ENCODE measurements around the gene HSF2BP. TPM values are rescaled to one million over a fixed set of nuclear protein-coding genes. Genes with fewer than 3 reads are reported as not detected.
"Not testable (repeated sequence)": the region's sequence is repeated elsewhere in the genome, so short reads cannot be mapped to it uniquely, and the experiment has no call there.

Gene HSF2BP
- total and polyA plus RNA-seq, 2 donors (not counting 1 experiment from before 2014, with no cell fraction given): 0.49 TPM

- DNase-seq; H3K27ac ChIP-seq (ENCODE audit: low read length in 2 of 2); H3K4me2 ChIP-seq (replicated peaks; ENCODE audit: low read depth, low read length, poor library complexity, severe bottlenecking); H3K27me3 Mint-ChIP-seq; H3K27ac Mint-ChIP-seq; H3K9ac ChIP-seq (ENCODE audit: low read length); H2AFZ ChIP-seq (ENCODE audit: insufficient read depth, low read depth, low read length, poor library complexity, severe bottlenecking); H3K4me1 ChIP-seq (ENCODE audit: control insufficient read depth in 2 of 2, insufficient read depth in 2 of 2, low read length in 2 of 2); POLR2A ChIA-PET; intact Hi-C loops (cut with micrococcal nuclease); H3K4me1 Mint-ChIP-seq; H3K9me3 Mint-ChIP-seq (ENCODE audit: insufficient read depth); H3K79me2 ChIP-seq (ENCODE audit: control insufficient read depth, insufficient read depth, low read length); H3K27me3 ChIP-seq (replicated peaks in 1 of 4; ENCODE audit: control extremely low read depth in 1 of 4, control insufficient read depth in 3 of 4, insufficient read depth in 4 of 4, low read length in 3 of 4); CTCF ChIA-PET; H3K4me3 ChIP-seq (ENCODE audit: control extremely low read depth in 1 of 5, extremely low read depth in 1 of 5, insufficient read depth in 1 of 5, low read depth in 2 of 5, low read length in 4 of 5); H3K4me3 Mint-ChIP-seq; H3K9me3 ChIP-seq (ENCODE audit: control extremely low read depth in 1 of 3, control insufficient read depth in 2 of 3, insufficient read depth in 1 of 3, low read length in 2 of 3); H3K36me3 ChIP-seq (replicated peaks in 1 of 2; ENCODE audit: control extremely low read depth in 1 of 2, control insufficient read depth in 1 of 2, extremely low read depth in 1 of 2, insufficient read depth in 2 of 2, low read length in 1 of 2); H4K20me1 ChIP-seq (ENCODE audit: control insufficient read depth, insufficient read depth, low read length, poor library complexity, severe bottlenecking); ATAC-seq (ENCODE audit: low read depth): not testable (repeated sequence)
- no CpG with 5 or more reads among the region's 8 CpGs for WGBS (ENCODE audit: insufficient coverage)
Observed at GRCh38 chr21:43498924-43499323, 160.4 kb downstream of the HSF2BP start.

DNA sequence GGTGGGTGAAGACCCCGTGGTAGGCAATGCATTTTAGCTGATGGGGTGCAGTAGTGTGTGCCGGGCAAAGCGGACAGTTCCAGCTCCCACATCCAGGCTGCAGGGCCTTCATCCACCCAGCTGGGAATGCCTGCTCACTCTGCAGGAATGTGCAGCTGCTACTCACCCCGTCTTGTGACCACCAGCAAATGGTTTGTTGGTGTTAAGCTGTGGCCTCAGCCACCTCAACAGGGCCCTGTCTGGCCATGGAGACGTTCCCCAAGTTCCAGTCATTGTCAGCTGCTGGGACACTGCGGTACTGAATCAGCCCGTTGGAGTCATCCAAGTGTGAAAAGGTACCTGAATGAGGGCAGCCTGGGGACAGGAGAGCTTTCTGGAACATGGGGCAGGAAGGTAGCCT lies 161.2 kb downstream of the HSF2BP start:
- H3K4me3 Mint-ChIP-seq; H3K4me1 ChIP-seq (ENCODE audit: control insufficient read depth in 2 of 2, insufficient read depth in 2 of 2, low read length in 2 of 2); H3K79me2 ChIP-seq (ENCODE audit: control insufficient read depth, insufficient read depth, low read length); H3K9me3 Mint-ChIP-seq (ENCODE audit: insufficient read depth); H3K27ac ChIP-seq (ENCODE audit: low read length in 2 of 2); H3K4me3 ChIP-seq (ENCODE audit: control extremely low read depth in 1 of 5, extremely low read depth in 1 of 5, insufficient read depth in 1 of 5, low read depth in 2 of 5, low read length in 4 of 5); H3K9me3 ChIP-seq (ENCODE audit: control extremely low read depth in 1 of 3, control insufficient read depth in 2 of 3, insufficient read depth in 1 of 3, low read length in 2 of 3); H3K4me1 Mint-ChIP-seq; H3K36me3 ChIP-seq (replicated peaks in 1 of 2; ENCODE audit: control extremely low read depth in 1 of 2, control insufficient read depth in 1 of 2, extremely low read depth in 1 of 2, insufficient read depth in 2 of 2, low read length in 1 of 2); intact Hi-C loops (cut with micrococcal nuclease); H2AFZ ChIP-seq (ENCODE audit: insufficient read depth, low read depth, low read length, poor library complexity, severe bottlenecking); CTCF ChIA-PET; H3K4me2 ChIP-seq (replicated peaks; ENCODE audit: low read depth, low read length, poor library complexity, severe bottlenecking); POLR2A ChIA-PET; H3K9ac ChIP-seq (ENCODE audit: low read length); ATAC-seq (ENCODE audit: low read depth); H3K27me3 Mint-ChIP-seq; H4K20me1 ChIP-seq (ENCODE audit: control insufficient read depth, insufficient read depth, low read length, poor library complexity, severe bottlenecking); H3K27me3 ChIP-seq (replicated peaks in 1 of 4; ENCODE audit: control extremely low read depth in 1 of 4, control insufficient read depth in 3 of 4, insufficient read depth in 4 of 4, low read length in 3 of 4); DNase-seq; H3K27ac Mint-ChIP-seq: not testable (repeated sequence)
- no CpG with 5 or more reads among the region's 7 CpGs for WGBS (ENCODE audit: insufficient coverage)

DNA sequence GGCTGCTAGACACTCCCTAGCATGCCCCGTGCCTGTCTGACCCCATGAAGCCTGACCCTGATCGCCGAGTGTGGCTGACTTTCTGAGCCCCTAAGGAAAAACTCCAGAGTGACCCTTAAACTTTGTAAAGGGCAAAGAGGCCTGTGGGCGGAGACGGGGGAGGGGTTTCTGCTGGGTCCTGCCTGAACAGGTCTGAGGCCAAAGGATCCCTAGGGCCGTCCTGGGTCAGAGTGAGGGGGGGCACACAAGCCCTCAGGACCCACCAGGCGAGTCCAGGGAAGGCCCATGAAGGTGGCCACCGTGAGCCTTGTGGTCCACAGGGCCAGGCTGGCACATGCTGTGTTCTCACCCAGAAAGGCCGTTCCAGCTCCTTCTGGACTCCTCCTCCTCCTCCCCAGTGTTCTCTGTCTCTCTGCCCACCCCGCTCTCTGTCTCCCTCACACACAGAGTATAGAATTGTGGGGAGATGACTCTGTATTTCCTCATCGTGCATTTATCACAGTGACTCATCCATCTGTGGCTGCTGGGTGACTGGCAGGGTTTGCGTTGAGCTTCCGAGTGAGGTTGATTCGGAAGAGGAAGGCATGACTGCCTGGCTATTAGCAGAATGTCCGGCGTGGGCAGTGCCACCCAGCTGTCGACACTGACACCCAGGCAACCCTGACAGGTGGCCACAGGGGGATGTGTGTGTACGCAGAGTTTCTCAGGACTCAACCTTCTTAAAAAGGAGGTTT lies 164.8 kb downstream of the HSF2BP start:
- DNase-seq; H3K27me3 Mint-ChIP-seq; H4K20me1 ChIP-seq (ENCODE audit: control insufficient read depth, insufficient read depth, low read length, poor library complexity, severe bottlenecking); H3K36me3 ChIP-seq (replicated peaks in 1 of 2; ENCODE audit: control extremely low read depth in 1 of 2, control insufficient read depth in 1 of 2, extremely low read depth in 1 of 2, insufficient read depth in 2 of 2, low read length in 1 of 2); H3K4me1 Mint-ChIP-seq; H3K9ac ChIP-seq (ENCODE audit: low read length); ATAC-seq (ENCODE audit: low read depth); H3K79me2 ChIP-seq (ENCODE audit: control insufficient read depth, insufficient read depth, low read length); H3K4me1 ChIP-seq (ENCODE audit: control insufficient read depth in 2 of 2, insufficient read depth in 2 of 2, low read length in 2 of 2); intact Hi-C loops (cut with micrococcal nuclease); H3K9me3 Mint-ChIP-seq (ENCODE audit: insufficient read depth); H3K27ac ChIP-seq (ENCODE audit: low read length in 2 of 2); H2AFZ ChIP-seq (ENCODE audit: insufficient read depth, low read depth, low read length, poor library complexity, severe bottlenecking); H3K4me2 ChIP-seq (replicated peaks; ENCODE audit: low read depth, low read length, poor library complexity, severe bottlenecking); CTCF ChIA-PET; H3K9me3 ChIP-seq (ENCODE audit: control extremely low read depth in 1 of 3, control insufficient read depth in 2 of 3, insufficient read depth in 1 of 3, low read length in 2 of 3); H3K4me3 Mint-ChIP-seq; H3K27ac Mint-ChIP-seq; H3K4me3 ChIP-seq (ENCODE audit: control extremely low read depth in 1 of 5, extremely low read depth in 1 of 5, insufficient read depth in 1 of 5, low read depth in 2 of 5, low read length in 4 of 5); H3K27me3 ChIP-seq (replicated peaks in 1 of 4; ENCODE audit: control extremely low read depth in 1 of 4, control insufficient read depth in 3 of 4, insufficient read depth in 4 of 4, low read length in 3 of 4); POLR2A ChIA-PET: not testable (repeated sequence)
- no CpG with 5 or more reads among the region's 18 CpGs for WGBS (ENCODE audit: insufficient coverage)

- H3K4me1 ChIP-seq (ENCODE audit: control insufficient read depth in 2 of 2, insufficient read depth in 2 of 2, low read length in 2 of 2); H3K4me1 Mint-ChIP-seq; H3K27ac ChIP-seq (ENCODE audit: low read length in 2 of 2); intact Hi-C loops (cut with micrococcal nuclease); H3K9me3 Mint-ChIP-seq (ENCODE audit: insufficient read depth); H3K79me2 ChIP-seq (ENCODE audit: control insufficient read depth, insufficient read depth, low read length); H3K9ac ChIP-seq (ENCODE audit: low read length); H3K27ac Mint-ChIP-seq; DNase-seq; POLR2A ChIA-PET; H4K20me1 ChIP-seq (ENCODE audit: control insufficient read depth, insufficient read depth, low read length, poor library complexity, severe bottlenecking); H3K27me3 Mint-ChIP-seq; H3K4me2 ChIP-seq (replicated peaks; ENCODE audit: low read depth, low read length, poor library complexity, severe bottlenecking); H3K36me3 ChIP-seq (replicated peaks in 1 of 2; ENCODE audit: control extremely low read depth in 1 of 2, control insufficient read depth in 1 of 2, extremely low read depth in 1 of 2, insufficient read depth in 2 of 2, low read length in 1 of 2); H3K9me3 ChIP-seq (ENCODE audit: control extremely low read depth in 1 of 3, control insufficient read depth in 2 of 3, insufficient read depth in 1 of 3, low read length in 2 of 3); H3K4me3 Mint-ChIP-seq; H3K27me3 ChIP-seq (replicated peaks in 1 of 4; ENCODE audit: control extremely low read depth in 1 of 4, control insufficient read depth in 3 of 4, insufficient read depth in 4 of 4, low read length in 3 of 4); ATAC-seq (ENCODE audit: low read depth); H2AFZ ChIP-seq (ENCODE audit: insufficient read depth, low read depth, low read length, poor library complexity, severe bottlenecking); H3K4me3 ChIP-seq (ENCODE audit: control extremely low read depth in 1 of 5, extremely low read depth in 1 of 5, insufficient read depth in 1 of 5, low read depth in 2 of 5, low read length in 4 of 5); CTCF ChIA-PET: not testable (repeated sequence)
- no CpG with 5 or more reads among the region's 14 CpGs for WGBS (ENCODE audit: insufficient coverage)
Observed at GRCh38 chr21:43493471-43493870, 165.8 kb downstream of the HSF2BP start.
